ENCODE results near the gene FMN2. TPM values are rescaled to one million over a fixed set of nuclear protein-coding genes. Genes with fewer than 3 reads are reported as not detected.

Gene FMN2
- total RNA-seq, 1 donor from 2014 or later, result 1.1 TPM

GRCh38 chr1:240332672-240333071 lies 241.0 kb downstream of the FMN2 start:
- intact Hi-C loops (cut with DNase I), result no loop called here
- no peak overlapping the region for H3K27ac ChIP-seq
- TF ChIP-seq, protein P1, sequence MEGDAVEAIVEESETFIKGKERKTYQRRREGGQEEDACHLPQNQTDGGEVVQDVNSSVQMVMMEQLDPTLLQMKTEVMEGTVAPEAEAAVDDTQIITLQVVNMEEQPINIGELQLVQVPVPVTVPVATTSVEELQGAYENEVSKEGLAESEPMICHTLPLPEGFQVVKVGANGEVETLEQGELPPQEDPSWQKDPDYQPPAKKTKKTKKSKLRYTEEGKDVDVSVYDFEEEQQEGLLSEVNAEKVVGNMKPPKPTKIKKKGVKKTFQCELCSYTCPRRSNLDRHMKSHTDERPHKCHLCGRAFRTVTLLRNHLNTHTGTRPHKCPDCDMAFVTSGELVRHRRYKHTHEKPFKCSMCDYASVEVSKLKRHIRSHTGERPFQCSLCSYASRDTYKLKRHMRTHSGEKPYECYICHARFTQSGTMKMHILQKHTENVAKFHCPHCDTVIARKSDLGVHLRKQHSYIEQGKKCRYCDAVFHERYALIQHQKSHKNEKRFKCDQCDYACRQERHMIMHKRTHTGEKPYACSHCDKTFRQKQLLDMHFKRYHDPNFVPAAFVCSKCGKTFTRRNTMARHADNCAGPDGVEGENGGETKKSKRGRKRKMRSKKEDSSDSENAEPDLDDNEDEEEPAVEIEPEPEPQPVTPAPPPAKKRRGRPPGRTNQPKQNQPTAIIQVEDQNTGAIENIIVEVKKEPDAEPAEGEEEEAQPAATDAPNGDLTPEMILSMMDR (IDR thresholded peaks at IDR 0.05), result no peak

GRCh38 chr1:240337781-240338180 lies 246.1 kb downstream of the FMN2 start:
- H3K4me3 ChIP-seq, result no peak overlapping the region
- H3K27me3 ChIP-seq (ENCODE audit: low read depth), result no peaks in the 10 kb centered on the region
- TF ChIP-seq, protein P1 (IDR thresholded peaks at IDR 0.05), result no peak
- no peak for ATAC-seq
- intact Hi-C loops (cut with DNase I), result no loop called here
- H3K27ac ChIP-seq, result no peak overlapping the region
- H3K36me3 ChIP-seq, result no peaks in the 10 kb centered on the region
- H3K9me3 ChIP-seq, result no peaks in the 10 kb centered on the region
- no peaks in the 10 kb centered on the region for H3K4me1 ChIP-seq
- DNase-seq, result no peak

More at GRCh38 chr1:240332672-240333071, 241.0 kb downstream of the FMN2 start:
- H3K27me3 ChIP-seq (ENCODE audit: low read depth), result no peaks in the 10 kb centered on the region
- no peak overlapping the region for H3K4me3 ChIP-seq
- ATAC-seq, result no peak
- H3K36me3 ChIP-seq, result no peaks in the 10 kb centered on the region
- DNase-seq, result no peak
- no peaks in the 10 kb centered on the region for H3K9me3 ChIP-seq
- H3K4me1 ChIP-seq, result no peaks in the 10 kb centered on the region

DNA sequence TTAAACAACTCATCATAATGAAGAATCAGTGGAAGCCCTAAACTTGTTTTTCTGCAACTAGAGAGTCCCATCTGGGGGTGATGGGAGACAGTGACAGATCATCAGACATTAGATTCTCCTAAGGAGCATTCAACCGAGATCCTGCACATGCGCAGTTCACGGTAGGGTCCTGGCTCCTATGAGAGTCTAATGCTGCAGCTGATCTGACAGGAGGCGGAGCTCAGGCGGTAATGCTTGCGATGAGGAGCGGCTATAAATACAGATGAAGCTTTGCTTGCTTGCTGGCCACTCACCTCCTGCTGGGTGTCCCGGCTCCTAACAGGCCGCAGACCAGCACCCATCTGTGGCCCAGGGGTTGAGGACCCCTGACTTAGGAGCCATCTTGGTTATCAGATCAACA lies 247.2 kb downstream of the FMN2 start:
- Histone ChIP-seq H3K27me3 (ENCODE audit: low read depth) (no peaks in the 10 kb centered on the region), H3K4me3 (no peak overlapping the region), H3K4me1 (no peaks in the 10 kb centered on the region), H3K9me3 (no peaks in the 10 kb centered on the region), H3K27ac (no peak overlapping the region), H3K36me3 (no peaks in the 10 kb centered on the region)
- DNase-seq (no peak), ATAC-seq (no peak)
- TF ChIP-seq, protein P1 (IDR thresholded peaks at IDR 0.05), result no peak
- intact Hi-C loops (cut with DNase I), result no loop called here

DNA sequence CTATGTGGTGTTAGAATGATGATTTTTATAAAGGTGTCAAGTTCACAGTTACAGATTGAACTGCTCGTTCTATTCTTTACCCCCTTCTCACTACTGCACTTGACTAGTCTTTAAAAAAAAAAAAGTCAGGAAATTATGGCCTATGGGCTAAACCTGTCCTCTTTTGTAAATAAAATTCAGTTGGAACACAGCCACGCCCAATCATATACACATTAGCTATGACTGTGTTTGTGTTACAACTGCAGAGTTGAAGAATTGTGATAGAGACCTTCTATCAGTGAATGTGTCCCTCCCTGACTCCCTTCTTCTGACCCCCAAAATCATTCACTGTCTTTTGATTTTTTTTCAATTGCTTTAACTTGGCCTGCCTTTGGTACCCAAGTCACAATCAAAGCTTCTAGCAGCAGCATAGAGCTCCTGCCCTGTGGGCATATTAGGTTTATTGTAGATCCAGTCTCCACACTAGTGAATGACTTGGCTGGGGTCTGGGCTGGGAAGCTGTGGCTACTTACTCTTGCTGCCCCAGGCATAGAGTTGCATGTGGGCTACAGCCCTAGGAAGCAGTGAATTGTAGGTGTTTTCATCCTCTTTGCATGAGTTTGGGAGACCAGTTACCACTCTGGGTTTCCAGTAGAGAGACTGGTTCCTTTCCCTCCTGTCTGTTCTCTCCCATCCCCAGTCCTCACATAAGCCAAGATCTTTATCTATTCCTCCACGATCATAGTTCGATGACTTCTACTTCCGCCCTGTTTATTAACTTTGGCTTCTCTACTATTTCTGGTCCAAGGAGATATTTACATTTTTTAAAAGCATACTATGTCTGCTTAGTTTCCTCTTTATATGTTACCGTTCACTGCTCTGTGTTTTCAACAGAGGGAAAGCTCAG lies 249.9 kb downstream of the FMN2 start:
- H3K27ac ChIP-seq, result no peak overlapping the region
- H3K36me3 ChIP-seq, result no peaks in the 10 kb centered on the region
- DNase-seq (no peak), ATAC-seq (no peak)
- H3K27me3 ChIP-seq (ENCODE audit: low read depth), result no peaks in the 10 kb centered on the region
- intact Hi-C loops (cut with DNase I), result no loop called here
- H3K9me3 ChIP-seq, result no peaks in the 10 kb centered on the region
- TF ChIP-seq, protein P1 (IDR thresholded peaks at IDR 0.05), result no peak
- H3K4me3 ChIP-seq, result no peak overlapping the region
- H3K4me1 ChIP-seq, result no peaks in the 10 kb centered on the region

- Histone ChIP-seq H3K27me3 (ENCODE audit: low read depth) (no peaks in the 10 kb centered on the region), H3K4me3 (no peak overlapping the region), H3K4me1 (no peaks in the 10 kb centered on the region), H3K36me3 (no peaks in the 10 kb centered on the region), H3K9me3 (no peaks in the 10 kb centered on the region), H3K27ac (no peak overlapping the region)
- intact Hi-C loops (cut with DNase I), result no loop called here
- TF ChIP-seq, protein P1 (IDR thresholded peaks at IDR 0.05), result no peak
- no peak for ATAC-seq
- no peak for DNase-seq
Observed at GRCh38 chr1:240342251-240342625, 250.6 kb downstream of the FMN2 start.

Data from lower lobe of right lung (tissue), 2 donors.